C1 segment of cervical spinal cord (tissue), 14 donors: ENCODE measurements around the gene DYNC2I2.
"Not testable (repeated sequence)": the region's sequence is repeated elsewhere in the genome, so short reads cannot be mapped to it uniquely, and the experiment has no call there.

Experiments
- DNase-seq, 14 donors: peaks; one replicate each; lab custom pipeline; 2025; lab: John Stamatoyannopoulos, UW

Gene DYNC2I2

DNA sequence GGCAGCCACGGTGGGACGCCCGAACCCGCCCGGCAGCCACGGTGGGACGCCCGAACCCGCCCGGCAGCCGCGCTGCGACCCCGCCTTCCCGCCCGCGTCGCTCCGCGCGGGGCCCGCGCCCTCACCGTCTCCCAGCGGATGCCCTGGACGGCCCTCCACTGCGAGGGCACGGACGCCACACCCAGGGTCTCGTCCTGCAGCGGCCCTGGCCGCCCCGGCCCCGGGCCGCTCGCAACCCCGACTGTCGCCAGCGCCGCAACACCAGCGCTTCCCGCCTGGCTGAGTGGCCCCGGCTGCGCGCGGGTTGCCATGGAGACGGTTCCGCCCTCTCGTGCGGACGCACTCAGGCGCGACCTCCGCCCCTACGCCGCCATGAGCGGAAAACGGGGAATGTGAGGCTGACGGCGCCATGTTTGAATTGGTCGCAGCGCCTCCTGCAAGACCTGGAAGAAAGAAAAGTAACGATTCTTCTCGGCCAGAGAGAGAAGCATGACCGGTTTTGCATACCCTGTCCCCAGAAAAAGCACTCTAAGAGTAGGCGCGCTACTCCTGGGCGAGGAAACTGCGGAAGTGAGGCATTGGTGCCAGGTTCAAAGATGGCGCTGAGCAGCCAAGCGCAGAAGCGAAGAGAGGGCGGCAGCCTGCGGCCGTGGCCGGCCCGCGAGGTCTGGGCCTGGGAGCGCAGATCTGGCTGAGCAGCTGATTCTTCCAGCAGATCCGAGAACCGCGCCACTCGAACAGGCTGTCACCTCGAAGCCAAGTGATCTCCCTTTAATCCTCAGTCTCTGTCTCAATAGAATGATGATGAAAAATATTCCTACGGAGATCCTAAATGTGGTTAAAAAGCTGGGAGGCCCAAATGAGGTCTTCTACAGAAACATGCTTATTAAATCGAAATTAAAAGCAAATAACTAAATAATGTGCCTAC, at the start of gene DYNC2I2:
Gene DYNC2I2 (minus strand): TSS at position 432 of the 928 bp plus-strand sequence. CDS start 121 bp downstream, at position 311.
- peak; percentile 59 to 93 (median 86) for DNase-seq

DNA sequence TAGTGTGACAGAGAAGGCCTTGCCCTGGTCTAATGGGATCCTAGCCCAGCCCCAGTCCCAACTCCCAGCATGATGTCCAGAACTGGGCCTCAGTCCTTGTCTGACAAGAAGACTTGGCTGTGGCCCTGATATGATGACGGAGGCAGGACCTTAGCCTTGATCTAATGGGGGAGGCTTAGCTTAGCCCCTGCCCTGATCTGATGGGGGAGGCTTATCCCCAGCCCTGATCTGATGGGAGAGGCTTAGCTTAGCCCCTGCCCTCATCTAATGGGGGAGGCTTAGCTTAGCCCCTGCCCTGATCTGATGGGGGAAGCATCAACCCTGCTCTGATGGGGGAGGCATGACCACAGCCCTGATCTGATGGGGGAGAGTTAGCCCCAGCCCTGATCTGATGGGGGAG, 49.4 kb upstream of the DYNC2I2 start:
- no peak for DNase-seq

DNA sequence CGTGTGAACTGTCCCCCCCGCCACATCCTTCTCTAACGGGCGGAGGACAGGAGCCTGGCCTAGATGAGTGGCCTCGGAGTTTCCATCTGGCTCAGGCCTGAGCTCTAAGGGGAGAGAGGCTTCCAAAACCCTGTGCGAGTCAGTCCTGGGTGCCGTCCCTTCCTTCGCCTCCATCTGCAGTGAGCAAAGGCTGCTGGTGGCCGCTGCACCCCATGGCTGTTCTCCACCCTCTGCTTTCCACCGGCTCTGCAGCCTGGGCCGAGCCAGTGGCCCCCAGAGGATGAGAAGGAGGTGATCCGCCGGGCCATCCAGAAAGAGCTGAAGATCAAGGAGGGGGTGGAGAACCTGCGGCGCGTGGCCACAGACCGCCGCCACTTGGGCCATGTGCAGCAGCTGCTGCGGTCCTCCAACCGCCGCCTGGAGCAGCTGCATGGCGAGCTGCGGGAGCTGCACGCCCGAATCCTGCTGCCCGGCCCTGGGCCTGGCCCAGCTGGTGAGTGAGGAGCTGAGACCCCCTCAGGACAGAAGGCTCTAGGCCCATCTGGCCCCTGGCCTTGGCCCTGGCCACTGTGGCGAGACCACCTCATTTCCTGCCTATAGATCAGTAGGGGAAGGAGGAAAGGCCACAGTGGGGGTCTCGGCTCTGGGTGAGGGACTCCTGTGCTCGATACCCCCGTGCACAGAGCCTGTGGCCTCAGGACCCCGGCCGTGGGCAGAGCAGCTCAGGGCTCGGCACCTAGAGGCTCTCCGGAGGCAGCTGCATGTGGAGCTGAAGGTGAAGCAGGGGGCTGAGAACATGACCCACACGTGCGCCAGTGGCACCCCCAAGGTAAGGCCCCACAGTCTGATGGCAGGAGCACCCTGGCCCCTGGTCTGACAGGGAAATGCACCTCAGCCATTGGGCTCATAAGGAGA, 48.7 kb upstream of the DYNC2I2 start:
- DNase-seq: no peak

DNA sequence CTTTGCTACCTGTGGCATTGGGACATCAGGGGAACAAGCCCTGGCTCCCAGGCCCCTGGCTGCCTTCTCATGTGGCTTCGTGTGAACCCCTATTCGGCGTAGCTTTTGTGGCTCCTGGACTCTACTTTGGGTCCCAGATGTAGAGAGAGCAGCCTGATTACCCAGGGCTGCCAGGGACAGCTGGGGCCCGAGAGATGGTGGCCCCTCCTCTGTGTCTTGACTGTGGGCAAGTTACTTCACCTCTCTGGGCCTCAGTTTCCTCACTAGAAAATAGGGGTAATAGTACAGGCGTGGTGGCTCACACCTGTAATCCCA, 47.7 kb upstream of the DYNC2I2 start:
- DNase-seq: no peak

DNA sequence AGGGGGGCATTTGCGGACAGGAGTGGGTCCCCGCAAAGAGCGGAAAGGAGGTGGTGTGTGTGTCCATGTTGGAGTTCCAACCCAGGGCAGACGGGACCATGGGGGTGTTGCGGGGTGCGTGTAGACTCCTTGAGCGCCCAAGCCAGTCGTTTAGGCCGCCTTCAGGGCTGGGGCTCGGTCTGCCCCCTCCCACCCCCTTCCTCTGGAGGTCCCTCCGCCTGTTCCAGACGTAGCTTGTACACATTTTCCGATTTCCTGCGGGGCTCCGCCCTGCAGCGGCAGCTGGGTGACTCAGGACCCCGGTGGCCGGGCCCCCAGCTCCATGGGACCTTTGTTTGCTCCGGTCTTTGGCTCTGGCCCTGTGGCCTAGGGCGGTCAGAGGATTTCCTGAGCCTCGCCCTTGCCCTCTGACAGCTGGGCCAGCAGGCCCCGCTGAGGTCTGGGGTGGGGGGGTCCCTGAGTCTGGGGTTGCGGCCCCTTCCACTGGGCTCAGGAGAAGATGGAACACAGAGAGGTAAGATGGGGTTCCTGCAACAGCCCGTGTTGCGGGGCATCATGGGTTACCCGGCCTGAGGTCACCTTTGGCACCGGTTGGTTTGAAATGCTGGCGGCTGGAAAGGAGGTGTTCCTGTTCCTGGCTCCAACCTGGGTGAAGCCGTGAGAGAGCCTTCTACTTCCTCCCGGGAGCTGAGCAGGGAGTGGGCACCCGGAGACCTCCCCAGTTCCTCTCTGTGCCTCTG, 47.1 kb upstream of the DYNC2I2 start:
- DNase-seq: peak in 1 of 14 donors; percentile 14

DNA sequence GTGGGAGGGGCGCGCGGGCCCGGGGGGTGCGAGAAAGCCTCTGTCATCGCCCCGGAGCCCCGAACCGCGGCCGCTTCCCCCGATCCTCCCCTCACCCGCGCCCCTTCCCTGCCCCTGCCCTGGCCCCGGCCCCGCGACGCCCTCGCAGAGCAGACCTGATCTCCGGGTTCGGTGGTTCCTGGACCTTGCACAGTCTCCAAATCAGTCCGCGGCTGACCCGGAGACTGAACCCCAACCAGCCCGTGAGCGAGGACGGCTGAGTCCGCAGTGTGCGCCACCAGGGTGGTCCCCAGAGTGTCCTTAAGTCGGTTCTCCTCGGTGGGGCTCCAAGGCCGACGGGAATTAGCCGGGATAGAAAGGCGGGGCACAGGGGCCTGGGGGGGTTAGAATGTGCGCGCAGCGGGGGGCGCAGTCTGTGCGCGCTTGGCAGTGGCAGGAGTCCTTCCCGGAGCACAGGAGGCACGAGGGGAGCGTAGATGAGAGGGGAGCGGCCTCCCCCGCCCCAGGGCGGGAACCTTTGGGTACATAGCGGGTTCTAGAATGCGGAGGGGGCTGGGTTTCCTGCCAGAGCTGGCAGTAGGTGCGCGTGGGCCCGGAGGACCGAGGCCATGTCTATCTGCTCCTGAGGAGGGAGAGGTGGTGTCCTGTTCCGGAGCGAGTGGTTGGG, 46.4 kb upstream of the DYNC2I2 start:
- DNase-seq: no peak

DNA sequence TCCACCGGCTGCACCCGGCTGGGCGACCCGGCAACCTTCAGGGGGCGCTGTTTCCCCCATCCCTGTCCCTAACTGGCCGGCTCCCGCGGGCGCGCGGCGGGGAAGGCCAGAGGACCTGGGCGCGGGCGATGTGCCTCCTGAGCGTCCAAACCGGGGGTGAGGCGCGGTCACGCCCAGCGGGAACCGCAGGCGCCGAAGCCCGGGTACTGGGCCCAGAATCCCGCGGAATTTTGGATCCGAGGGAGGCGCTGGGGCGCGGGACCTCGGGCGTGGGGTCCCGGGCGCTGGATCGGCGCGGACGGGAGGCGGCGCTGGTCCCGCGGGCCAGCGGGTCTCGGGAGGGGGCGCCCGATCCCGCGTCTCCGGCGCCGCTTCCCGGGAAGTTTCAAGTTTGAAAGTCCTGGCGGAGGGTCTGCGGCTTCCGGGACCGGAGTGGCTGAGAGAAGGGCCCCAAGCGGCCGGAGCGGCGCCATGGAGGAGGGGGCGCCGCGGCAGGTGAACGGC, 45.9 kb upstream of the DYNC2I2 start, which contains the start of gene PKN3:
Gene PKN3 (plus strand): TSS at position 59 of the 504 bp plus-strand sequence. CDS start 413 bp downstream, at position 472.
- DNase-seq: peak in 11 of 14 donors; percentile 46 to 80 (median 61)

DNA sequence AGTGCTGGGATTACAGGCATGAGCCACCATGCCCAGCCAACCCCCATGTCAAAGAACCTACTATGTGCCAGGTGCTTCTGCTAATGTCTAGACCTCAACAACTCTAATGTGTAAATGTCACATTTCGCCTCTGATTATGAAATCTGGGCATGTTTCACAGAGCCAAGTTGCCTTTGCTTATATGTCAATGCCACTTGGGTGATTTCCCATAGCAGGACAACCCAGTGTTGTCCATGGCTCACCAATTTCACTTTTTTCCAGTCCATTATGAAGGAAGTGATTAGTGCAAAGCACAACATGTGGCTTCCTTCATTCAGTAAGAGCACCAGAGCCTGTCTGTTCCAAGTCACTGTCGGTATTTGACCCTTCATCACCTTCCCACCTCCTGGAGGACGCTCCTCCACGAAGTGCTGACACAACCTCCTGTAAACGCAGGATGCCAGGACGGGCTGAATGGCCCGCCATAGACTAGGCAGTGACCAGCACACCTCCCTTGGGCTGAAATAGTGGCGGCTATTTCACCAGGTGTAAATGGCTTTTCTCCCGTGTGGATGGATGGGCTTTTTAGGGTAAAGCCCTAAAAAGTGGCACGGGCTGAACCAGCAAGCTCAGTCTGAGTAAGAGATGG, 44.7 kb upstream of the DYNC2I2 start:
- DNase-seq: no peak

DNA sequence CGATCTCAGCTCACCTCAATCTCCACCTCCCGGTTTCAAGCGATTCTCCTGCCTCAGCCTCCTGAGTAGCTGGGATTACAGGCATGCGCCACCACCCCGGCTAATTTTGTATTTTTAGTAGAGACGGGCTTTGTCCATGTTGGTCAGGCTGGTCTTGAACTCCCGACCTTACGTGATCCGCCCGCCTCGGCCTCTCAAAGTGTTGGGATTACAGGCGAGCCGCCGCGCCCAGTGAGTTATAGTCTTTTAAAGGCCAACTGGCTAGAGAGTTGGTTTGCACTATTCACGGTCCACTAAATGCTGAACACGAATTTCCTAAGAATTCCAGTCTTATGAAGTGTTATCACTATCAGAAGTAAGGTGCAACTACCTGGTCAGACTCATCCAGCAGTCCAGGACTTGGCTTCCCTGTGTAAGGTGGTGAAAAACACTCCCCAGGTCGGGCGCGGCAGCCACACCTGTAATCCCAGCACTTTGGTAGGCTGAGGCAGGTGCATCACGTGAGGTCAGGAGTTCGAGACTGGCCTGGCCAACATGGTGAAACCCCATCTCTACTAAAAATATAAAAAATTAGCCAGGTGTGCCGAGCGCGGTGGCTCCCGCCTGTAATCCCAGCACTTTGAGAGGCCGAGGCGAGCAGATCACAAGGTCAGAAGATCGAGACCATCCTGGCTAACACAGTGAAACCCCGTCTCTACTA, 42.6 kb upstream of the DYNC2I2 start:
- not testable (repeated sequence) for DNase-seq

DNA sequence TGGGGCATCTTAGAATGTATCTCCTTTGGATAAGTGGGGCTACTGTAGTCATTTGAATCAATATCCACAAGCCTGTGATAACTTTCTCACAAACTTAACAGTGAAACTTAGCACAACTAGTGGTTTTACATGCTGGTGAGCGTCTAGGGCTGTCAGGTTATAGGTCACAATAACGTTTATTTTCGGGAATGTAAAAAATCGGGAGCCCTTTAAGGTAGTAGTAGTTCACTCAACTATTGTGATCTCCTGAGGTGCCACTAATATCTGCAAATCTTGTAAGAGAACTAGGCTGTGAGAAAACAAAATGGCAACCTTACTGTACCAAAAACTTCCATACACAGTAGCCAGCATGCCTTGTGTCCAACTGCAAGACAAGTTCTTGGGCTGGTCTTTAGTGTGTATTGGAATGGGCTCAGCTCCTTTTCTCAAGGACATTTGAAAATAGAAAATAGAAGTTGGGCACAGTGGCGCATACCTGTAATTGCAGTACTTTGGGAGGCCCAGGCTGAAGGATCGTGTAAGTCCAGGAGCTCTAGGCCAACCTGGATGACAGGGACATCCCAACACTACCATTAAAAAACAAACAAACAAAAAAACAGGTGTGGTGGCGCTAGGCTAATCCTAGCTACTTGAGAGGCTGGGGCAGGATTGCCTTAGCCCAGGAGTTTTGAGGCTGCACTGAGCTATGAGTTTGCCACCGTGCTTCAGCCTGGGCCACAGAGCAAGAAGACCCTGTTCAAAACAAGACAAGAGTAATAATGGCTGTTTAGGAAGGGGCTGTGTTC, 40.5 kb upstream of the DYNC2I2 start:
- no peak for DNase-seq

DNA sequence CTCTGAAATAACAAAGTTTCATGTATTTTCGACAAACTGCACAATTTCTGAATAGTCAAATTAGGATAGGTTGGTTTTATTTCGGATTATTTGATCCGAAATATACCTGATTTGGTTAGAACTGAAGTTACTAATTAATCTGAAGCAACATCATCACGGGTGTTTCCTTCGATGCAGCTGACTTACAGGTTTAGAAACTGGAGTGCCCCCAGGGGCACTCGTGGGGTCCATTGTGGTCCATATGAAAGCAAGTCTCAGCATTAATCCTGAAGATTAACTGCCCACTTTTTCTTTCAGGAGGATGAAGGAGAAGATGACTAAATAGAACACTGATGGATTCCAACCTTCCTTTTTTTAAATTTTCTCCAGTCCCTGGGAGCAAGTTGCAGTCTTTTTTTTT, 37.7 kb upstream of the DYNC2I2 start:
- DNase-seq: no peak

DNA sequence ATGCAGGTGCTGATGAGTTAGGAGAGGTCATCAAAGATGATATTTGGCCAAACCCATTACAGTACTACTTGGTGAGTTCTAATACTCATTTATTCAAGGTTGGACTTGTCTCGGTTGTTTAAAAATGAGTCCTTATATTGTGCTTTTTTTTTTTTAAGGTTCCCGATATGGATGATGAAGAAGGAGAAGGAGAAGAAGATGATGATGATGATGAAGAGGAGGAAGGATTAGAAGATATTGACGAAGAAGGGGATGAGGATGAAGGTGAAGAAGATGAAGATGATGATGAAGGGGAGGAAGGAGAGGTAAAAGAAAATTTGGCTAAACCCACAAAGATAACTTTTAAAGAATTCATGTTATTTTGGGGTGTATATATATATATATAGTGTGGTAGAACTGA, 37.1 kb upstream of the DYNC2I2 start:
- DNase-seq: not testable (repeated sequence)

DNA sequence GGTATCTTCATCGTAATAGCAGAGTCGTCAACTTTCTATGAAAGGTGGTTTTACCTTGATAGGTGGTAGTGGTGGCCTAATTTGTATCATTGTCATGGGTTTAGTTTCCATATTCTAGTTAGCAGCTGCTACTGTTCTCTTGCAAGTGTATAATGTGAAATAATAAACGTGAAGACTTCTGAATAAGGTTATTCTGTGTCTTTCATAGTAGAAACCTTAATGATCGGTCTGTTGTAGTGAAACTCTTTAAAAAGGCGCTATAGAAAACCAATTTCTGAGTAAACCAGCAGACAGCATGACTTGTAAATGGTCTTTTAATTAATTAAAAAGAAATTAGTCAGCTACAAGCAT, 34.0 kb upstream of the DYNC2I2 start:
- DNase-seq: no peak

DNA sequence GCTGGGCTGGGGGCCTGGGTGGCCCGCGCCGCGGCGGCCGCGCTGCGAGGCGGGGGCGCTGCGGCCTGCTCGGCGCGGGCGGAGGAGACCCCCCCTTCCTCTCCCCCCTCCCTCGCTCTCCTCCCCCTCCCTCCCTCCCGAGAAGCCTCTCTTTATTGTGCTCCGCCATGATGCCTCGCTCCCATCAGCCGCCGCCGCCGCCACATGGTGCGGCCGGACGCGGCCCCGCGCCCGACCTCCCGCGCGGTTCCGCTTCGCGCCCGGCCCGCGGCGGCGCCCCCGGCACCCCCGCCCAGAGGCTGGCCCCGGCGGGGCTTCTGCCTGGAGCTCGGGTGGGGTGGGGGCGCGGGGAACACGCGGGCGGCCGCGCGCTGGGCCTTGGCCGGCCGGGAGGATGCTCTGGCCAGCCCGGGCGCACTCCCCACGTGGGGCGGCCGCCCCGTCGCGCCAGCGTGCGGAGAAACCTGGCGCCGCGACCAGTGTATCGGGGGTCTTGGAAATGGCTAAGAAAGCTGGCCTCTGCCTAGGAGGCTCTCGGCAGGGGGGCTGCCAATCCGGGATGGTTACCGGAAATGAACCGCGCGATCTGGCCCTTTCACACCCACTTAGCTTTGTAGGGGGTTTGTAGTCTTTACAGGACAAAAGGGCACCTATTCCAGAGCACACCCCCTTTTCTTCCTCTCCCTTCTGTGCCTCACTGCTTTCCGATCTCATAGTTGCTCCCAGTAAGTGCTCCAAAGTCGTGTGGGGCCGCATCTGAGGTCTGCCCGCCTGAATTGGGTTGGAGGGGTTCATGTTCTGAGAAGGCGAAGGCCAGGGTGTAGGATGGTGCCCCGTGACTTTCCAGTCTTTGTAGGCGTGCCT, 33.4 kb upstream of the DYNC2I2 start:
- DNase-seq: peak in 9 of 14 donors; percentile 11 to 60 (median 30)

DNA sequence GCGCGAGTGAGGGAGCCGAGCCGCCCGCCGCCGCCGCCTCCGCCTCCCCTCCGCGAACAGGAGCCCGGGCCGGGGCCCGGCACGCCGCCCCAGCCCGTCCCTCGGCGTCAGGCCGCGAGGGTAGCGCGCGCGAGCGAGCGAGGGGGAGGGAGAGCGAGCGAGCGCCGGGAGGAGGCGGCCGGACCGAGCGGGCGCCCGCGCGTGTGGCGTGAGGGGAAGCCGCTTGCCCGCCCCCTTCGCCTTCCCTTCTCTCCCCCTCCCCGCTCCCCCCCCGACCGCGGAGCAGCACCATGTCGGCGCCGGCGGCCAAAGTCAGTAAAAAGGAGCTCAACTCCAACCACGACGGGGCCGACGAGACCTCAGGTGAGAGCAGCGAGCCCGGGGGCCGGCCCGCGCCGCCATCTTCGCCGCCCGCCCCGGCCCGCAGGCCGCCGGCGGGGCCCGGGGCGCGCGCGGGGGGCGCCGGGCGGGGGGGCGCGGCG, 32.7 kb upstream of the DYNC2I2 start:
- peak in 4 of 14 donors; percentile 64 to 87 (median 76) for DNase-seq

DNA sequence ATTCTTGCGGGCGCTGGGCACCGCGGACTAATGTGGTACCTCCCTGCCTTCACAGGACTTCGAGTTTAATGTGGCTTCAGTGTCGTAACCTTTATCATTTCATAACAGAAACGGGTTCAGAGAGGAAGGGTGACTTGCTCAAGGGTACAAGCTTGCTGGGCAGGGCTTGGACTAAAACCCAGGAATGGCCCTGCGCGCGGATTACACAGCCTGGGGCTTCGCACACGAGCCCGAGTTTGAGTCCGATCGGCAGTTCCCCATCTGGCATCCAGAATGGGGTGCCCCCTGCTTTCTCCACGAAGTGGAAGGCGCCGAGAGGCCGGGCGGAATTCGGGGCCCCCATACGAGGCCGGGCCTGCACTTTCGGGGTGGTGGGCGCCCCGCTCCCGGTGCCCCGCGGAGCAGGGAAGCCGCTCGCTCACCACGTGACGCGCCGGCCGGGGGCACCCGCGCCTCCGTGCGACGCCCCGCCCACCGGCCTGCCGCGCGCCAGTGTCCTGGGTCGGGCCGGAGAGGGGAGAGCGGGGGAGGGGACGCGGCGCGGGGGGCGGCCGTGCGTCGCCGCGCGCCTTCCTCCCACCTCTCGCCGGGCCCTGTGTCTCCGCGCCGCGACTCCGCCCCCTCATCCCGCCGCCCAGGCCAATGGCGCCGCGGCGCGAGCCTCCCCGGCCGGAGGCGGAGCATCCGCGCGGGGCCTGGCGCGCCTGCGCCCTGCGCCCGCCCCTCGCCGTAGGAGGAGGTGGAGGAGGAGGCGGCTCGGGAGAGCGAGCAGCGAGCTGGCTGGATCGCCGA, 32.0 kb upstream of the DYNC2I2 start, which contains the start of gene SET:
Gene SET (plus strand): TSS at position 722 of the 792 bp plus-strand sequence. CDS start 361 bp downstream, outside the sequence.
- peak; percentile 73 to 96 (median 84) for DNase-seq

DNA sequence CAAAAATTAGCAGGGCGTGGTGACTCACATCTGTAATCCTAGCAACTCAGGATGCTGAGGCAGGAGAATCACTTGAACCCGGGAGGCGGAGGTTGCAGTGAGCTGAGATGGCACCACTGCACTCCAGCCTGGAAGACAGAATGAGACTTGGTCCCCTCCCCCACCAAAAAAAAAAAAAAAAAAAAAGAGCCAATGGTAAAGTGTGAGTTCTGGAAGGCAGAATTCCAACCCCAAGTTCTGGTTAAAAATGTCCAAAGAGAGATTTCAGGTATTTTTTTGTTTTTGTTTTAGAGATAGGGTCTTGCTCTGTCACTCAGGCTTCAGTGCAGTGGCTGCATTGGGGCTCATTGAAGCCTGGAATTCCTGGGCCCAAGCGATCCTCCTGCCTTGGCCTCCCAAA, 30.8 kb upstream of the DYNC2I2 start:
- no peak for DNase-seq
